RWPE2 (cell line): ENCODE results near the gene TNNT1.
"Not testable (repeated sequence)": the region's sequence is repeated elsewhere in the genome, so short reads cannot be mapped to it uniquely, and the experiment has no call there.

ENCODE experiments used
- ATAC-seq: fragments of 200-7000 bp; cut with Tn5 transposase; 3 replicates; pipeline ENCODE4 v1.9.1; 2021; ENCODE audit warnings: low read depth
- DNase-seq: peaks from one replicate; pipeline ENCODE4 v3.0.0-alpha.2; 2020; ENCODE audit warnings: low spot score
- H3K27ac ChIP-seq: fragments of 450-650 bp; 2 replicates; pipeline ENCODE4 v1.5.1; 2017; ENCODE audit warnings: mild to moderate bottlenecking; ENCODE audit not compliant: poor library complexity, severe bottlenecking
- H3K27me3 ChIP-seq: fragments of 250-450 bp; sonication (Bioruptor Pico); 2 replicates; pipeline ENCODE4 v1.5.1; 2021; ENCODE audit warnings: mild to moderate bottlenecking, moderate library complexity; ENCODE audit not compliant: insufficient read depth, poor library complexity, severe bottlenecking
- H3K36me3 ChIP-seq: fragments of 250-450 bp; sonication (Bioruptor Pico); 2 replicates; pipeline ENCODE4 v1.5.1; 2020; ENCODE audit warnings: low read depth, mild to moderate bottlenecking, moderate library complexity
- H3K4me1 ChIP-seq: fragments of 250-450 bp; sonication (Bioruptor Pico); 2 replicates; pipeline ENCODE4 v1.5.1; 2021; ENCODE audit warnings: mild to moderate bottlenecking, moderate library complexity; ENCODE audit not compliant: insufficient read depth, poor library complexity, severe bottlenecking
- H3K4me3 ChIP-seq: fragments of 250-450 bp; sonication (Bioruptor Pico); 2 replicates; pipeline ENCODE4 v1.5.1; 2021; ENCODE audit warnings: mild to moderate bottlenecking, moderate library complexity; ENCODE audit not compliant: severe bottlenecking
- H3K9me3 ChIP-seq: fragments of 250-450 bp; sonication (Bioruptor Pico); 2 replicates; pipeline ENCODE4 v1.5.1; 2021; ENCODE audit warnings: mild to moderate bottlenecking, moderate library complexity; ENCODE audit not compliant: severe bottlenecking
- TF ChIP-seq, protein P1 (sequence below): fragments of 450-650 bp; IDR thresholded peaks from one replicate; pipeline ENCODE4 v1.5.1; 2017; ENCODE audit warnings: mild to moderate bottlenecking, moderate library complexity; ENCODE audit not compliant: poor library complexity, severe bottlenecking

TNNT1 gene

DNA sequence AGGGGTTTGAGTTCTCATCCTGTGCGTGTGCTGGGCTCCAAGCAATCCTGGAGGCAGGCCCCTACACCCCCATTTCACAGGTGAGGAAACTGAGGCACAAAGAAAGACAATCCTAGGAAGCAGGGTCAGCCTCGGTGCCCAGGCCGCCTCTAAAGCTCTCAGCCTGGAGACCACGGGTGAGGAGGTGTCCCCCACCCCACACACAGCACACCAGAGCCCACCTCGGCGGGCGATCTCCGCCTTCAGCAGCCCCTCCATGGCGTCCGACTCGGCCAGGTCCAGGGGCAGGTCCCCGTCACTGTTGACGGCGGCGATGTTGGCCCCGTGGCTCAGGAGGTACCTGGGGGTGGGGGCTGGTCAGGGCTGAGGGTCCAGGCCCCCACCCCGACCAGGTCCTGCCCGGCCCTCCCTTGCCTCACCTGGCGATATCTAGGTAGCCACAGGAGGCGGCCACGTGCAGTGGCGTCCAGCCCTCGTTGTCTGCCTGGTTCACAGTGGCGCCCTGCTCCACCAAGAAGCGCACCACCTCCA lies 36.7 kb downstream of the TNNT1 start:
- H3K36me3 ChIP-seq = no peaks in the 10 kb centered on the region
- peaks cover 6% of the 10 kb centered on the region for H3K4me1 ChIP-seq
- H3K9me3 ChIP-seq = no peaks in the 10 kb centered on the region
- DNase-seq (no peak), ATAC-seq (no peak)
- no peaks in the 10 kb centered on the region for H3K27me3 ChIP-seq
- TF ChIP-seq, protein P1, sequence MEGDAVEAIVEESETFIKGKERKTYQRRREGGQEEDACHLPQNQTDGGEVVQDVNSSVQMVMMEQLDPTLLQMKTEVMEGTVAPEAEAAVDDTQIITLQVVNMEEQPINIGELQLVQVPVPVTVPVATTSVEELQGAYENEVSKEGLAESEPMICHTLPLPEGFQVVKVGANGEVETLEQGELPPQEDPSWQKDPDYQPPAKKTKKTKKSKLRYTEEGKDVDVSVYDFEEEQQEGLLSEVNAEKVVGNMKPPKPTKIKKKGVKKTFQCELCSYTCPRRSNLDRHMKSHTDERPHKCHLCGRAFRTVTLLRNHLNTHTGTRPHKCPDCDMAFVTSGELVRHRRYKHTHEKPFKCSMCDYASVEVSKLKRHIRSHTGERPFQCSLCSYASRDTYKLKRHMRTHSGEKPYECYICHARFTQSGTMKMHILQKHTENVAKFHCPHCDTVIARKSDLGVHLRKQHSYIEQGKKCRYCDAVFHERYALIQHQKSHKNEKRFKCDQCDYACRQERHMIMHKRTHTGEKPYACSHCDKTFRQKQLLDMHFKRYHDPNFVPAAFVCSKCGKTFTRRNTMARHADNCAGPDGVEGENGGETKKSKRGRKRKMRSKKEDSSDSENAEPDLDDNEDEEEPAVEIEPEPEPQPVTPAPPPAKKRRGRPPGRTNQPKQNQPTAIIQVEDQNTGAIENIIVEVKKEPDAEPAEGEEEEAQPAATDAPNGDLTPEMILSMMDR = no peak
- no peak overlapping the region for H3K4me3 ChIP-seq
- no peak overlapping the region for H3K27ac ChIP-seq

GRCh38 chr19:55111238-55111831 lies 37.7 kb downstream of the TNNT1 start:
- peaks cover 6% of the 10 kb centered on the region for H3K4me1 ChIP-seq
- ATAC-seq (no peak), DNase-seq (no peak)
- TF ChIP-seq, protein P1 = no peak
- no peaks in the 10 kb centered on the region for H3K27me3 ChIP-seq
- no peaks in the 10 kb centered on the region for H3K36me3 ChIP-seq
- H3K27ac ChIP-seq = no peak overlapping the region
- no peak overlapping the region for H3K4me3 ChIP-seq
- no peaks in the 10 kb centered on the region for H3K9me3 ChIP-seq

DNA sequence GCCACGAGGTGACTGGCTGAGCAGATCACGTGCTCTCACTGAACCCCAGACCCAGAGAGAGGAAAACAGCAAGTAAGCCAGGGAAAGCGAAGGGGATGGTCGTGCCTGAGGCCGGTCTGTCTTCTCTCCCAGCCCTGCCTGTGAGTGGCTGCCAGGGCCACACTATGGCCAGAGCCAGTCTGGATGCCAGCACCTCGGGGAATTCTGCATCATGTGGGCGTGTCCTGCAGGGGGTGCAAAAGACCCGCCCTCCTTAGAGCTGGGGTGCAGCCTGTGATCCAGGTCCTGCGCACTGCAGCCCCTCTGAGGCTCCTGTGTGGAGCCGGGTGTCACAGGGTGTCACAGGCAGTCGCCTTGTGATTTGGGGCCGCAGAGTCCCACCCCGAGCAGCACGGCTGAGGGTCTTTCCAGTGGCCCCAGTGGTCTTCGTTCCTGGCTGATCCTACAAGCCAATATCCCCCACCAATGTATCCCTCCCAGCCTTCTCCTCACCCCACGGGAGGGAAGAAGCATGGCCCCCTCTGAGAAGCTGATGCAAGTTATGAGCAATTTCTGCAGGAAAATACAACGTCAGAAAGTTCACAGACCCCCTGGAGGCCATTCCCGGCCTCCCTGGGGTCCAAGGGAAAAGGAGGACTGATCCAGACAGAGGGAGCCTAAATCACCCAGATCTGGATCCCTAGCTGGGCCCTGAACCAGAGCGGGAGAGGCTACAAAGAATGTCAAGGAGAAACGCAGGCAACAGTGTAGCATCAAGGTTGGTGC lies 39.3 kb downstream of the TNNT1 start:
- Histone ChIP-seq H3K27me3 (no peaks in the 10 kb centered on the region), H3K4me1 (no peaks in the 10 kb centered on the region), H3K9me3 (no peaks in the 10 kb centered on the region), H3K36me3 (no peaks in the 10 kb centered on the region), H3K27ac (no peak overlapping the region), H3K4me3 (no peak overlapping the region)
- DNase-seq = no peak
- no peak for ATAC-seq
- TF ChIP-seq, protein P1 = no peak

- not testable (repeated sequence) for H3K4me1 ChIP-seq, DNase-seq, H3K9me3 ChIP-seq, ATAC-seq, H3K4me3 ChIP-seq, H3K27ac ChIP-seq, H3K27me3 ChIP-seq
- H3K36me3 ChIP-seq = peaks cover 13% of the 10 kb centered on the region
These were observed 41.8 kb downstream of the TNNT1 start for GRCh38 chr19:55107252-55107651.

- H3K27ac ChIP-seq = no peak overlapping the region
- DNase-seq (no peak), ATAC-seq (no peak)
- no peaks in the 10 kb centered on the region for H3K4me1 ChIP-seq
- H3K9me3 ChIP-seq = no peaks in the 10 kb centered on the region
- TF ChIP-seq, protein P1 = no peak
- H3K27me3 ChIP-seq = no peaks in the 10 kb centered on the region
- H3K36me3 ChIP-seq = peaks cover 20% of the 10 kb centered on the region
- H3K4me3 ChIP-seq = no peak overlapping the region
These were observed 42.4 kb downstream of the TNNT1 start for GRCh38 chr19:55106591-55106990.
